OCI-LY7 (cell line): ENCODE results near the gene CASQ2.

Source experiments
- EZH2phosphoT487 ChIP-seq: fragments of 200-600 bp; sonication (generic); IDR thresholded peaks from 2 replicates; pipeline ENCODE4 v1.6.1; 2018; ENCODE audit warnings: low read depth, borderline replicate concordance, mild to moderate bottlenecking, mixed run types, antibody characterized with exemption, low read length, moderate library complexity, mixed read lengths
- TF ChIP-seq, protein P1 (sequence below): fragments of 200-600 bp; sonication (generic); conservative IDR thresholded peaks from 2 replicates; pipeline ENCODE4 v1.5.1; 2014; ENCODE audit warnings: mild to moderate bottlenecking, antibody characterized with exemption, low read length, moderate library complexity, mixed read lengths

DNA sequence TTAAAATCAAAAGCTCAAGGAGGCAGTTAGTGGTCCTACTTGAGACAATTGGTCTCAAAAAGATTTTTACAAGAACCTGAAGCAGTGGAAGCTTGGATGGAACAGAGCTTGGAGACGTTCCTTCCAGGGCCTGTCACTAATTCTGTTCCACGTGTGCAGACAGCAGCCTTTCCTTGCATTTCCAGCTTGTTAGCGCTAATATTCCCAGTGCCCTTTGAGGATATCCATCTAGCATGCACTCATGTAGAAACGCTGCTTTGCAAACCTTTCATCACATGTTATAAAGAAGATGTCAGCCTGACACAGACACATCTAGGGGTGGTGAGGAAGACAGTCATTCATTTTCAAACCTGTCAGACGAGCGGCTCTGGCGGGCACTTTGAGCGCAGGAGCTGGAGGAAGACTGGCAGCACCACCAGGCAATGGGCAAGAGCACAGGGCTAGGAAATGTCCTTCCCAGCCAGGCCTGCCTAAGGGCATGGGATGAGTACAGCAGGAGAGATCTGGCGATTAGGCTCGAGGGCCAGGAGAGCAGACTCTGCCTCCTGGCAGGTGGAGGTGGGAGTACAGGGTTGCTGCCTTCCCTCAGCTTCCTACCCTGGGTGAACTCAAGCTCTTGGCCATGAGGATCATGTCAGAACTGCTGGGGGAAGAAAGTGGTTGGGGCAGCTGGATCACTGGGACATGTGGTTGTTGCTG, 55.5 kb downstream of the CASQ2 start:
- TF ChIP-seq, protein P1, sequence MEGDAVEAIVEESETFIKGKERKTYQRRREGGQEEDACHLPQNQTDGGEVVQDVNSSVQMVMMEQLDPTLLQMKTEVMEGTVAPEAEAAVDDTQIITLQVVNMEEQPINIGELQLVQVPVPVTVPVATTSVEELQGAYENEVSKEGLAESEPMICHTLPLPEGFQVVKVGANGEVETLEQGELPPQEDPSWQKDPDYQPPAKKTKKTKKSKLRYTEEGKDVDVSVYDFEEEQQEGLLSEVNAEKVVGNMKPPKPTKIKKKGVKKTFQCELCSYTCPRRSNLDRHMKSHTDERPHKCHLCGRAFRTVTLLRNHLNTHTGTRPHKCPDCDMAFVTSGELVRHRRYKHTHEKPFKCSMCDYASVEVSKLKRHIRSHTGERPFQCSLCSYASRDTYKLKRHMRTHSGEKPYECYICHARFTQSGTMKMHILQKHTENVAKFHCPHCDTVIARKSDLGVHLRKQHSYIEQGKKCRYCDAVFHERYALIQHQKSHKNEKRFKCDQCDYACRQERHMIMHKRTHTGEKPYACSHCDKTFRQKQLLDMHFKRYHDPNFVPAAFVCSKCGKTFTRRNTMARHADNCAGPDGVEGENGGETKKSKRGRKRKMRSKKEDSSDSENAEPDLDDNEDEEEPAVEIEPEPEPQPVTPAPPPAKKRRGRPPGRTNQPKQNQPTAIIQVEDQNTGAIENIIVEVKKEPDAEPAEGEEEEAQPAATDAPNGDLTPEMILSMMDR, result no peak
- TF ChIP-seq EZH2phosphoT487, result no peak
